SK-N-MC (cell line): ENCODE data around the gene NAA60.

Source experiments
- DNase-seq: peaks from one replicate; pipeline ENCODE4 v3.0.0-alpha.2; 2011; ENCODE audit warnings: low read depth, low spot score
- H3K27ac ChIP-seq: fragments of 200-600 bp; sonication (generic); 2 replicates; pipeline ENCODE4 v1.5.1; 2016; ENCODE audit warnings: mixed run types
- H3K36me3 ChIP-seq: fragments of 200-600 bp; sonication (generic); 2 replicates; pipeline ENCODE4 v1.6.1; 2017; ENCODE audit warnings: antibody characterized with exemption, low read length, mixed read lengths; ENCODE audit not compliant: insufficient read depth
- H3K4me3 ChIP-seq: fragments of 200-600 bp; sonication (generic); 2 replicates; pipeline ENCODE4 v1.5.1; 2016
- H3K9ac ChIP-seq: fragments of 200-600 bp; sonication (generic); 2 replicates; pipeline ENCODE4 v1.8.0; 2017; ENCODE audit warnings: mixed run types, mixed read lengths; ENCODE audit not compliant: insufficient read length
- H3K9me3 ChIP-seq: fragments of 200-600 bp; sonication (generic); 2 replicates; pipeline ENCODE4 v1.6.1; 2017; ENCODE audit warnings: low read depth, mild to moderate bottlenecking, antibody characterized with exemption, low read length, moderate library complexity, mixed read lengths
- EZH2 ChIP-seq: fragments of 200-600 bp; sonication (generic); IDR thresholded peaks from one replicate; pipeline ENCODE4 v1.6.1; 2017; ENCODE audit warnings: antibody characterized with exemption
- FOXP2 ChIP-seq: optimal IDR thresholded peaks from 2 replicates; pipeline ENCODE3; 2011; ENCODE audit warnings: mild to moderate bottlenecking, moderate library complexity; ENCODE audit not compliant: insufficient read depth; ENCODE audit errors: extremely low read length, control extremely low read depth
- POLR2AphosphoS5 ChIP-seq: IDR thresholded peaks from 2 replicates; pipeline ENCODE4 v1.6.1; 2012; ENCODE audit warnings: mild to moderate bottlenecking, low read depth, low read length, borderline replicate concordance

Gene NAA60

DNA sequence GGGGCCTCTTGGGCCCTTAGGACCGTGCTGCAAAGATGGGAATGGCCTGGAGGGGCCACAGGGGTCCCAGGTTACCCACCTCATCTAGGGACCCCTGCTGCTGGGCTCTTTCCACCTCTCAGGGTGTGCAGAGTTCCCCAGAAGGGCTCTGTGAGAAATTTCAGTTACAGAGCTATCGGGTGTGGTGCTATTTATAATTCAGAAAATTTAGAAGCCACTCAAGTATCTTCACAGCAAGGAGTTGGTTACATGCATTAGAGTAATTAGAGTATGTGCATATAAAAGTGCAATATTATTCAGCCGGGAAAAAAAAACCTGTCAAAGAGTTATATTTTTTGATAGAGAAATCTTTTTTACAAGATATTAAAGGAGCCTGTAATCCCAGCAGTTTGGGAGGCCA lies 32.9 kb downstream of the NAA60 start:
- Histone ChIP-seq H3K9ac (no peak overlapping the region), H3K36me3 (peaks cover 6% of the 10 kb centered on the region; the same call in 1 of the 2 replicates), H3K4me3 (no peak overlapping the region), H3K27ac (no peak overlapping the region), H3K9me3 (no peaks in the 10 kb centered on the region)
- no peak for DNase-seq
- no peak for TF ChIP-seq POLR2AphosphoS5
- no peak for TF ChIP-seq FOXP2
- no peak for TF ChIP-seq EZH2

DNA sequence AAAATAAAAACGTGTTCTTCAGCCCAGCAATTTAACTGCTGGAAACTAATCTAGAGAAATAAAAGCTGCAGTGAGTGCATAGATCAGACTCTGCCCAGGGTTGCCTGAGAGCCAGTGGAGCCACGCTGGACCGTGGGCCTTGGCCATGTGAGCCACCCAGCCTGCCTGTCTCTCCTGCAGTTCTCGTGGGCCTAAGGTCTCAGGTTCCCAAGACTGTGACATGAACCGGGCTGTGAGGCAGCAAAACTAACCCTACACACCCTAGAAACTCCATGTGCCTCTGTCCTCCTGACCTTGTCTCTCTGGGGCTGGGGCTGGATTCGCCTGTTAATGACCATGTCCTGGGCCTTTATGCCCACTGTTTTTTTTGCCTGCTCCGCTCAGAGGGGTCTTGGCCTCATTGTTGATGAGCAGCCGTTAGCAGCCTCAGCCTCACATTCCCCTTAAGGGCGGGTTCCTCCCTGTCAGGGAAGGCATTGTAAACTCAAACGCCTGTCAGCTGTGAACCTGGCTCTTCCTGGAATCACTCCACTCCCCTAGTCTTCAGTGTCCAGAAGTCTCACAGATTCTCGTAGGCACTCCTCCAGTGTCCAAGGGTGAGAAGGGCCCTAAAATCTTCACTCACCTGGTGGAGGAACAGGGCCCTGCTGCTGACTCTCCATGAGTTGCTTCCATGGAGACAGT lies 34.9 kb downstream of the NAA60 start:
- Histone ChIP-seq H3K4me3 (no peak overlapping the region), H3K9me3 (no peaks in the 10 kb centered on the region), H3K9ac (no peak overlapping the region), H3K36me3 (peaks cover 24% of the 10 kb centered on the region; the same call in 1 of the 2 replicates), H3K27ac (no peak overlapping the region)
- no peak for DNase-seq
- TF ChIP-seq POLR2AphosphoS5 = no peak
- TF ChIP-seq FOXP2 = no peak
- TF ChIP-seq EZH2 = no peak

DNA sequence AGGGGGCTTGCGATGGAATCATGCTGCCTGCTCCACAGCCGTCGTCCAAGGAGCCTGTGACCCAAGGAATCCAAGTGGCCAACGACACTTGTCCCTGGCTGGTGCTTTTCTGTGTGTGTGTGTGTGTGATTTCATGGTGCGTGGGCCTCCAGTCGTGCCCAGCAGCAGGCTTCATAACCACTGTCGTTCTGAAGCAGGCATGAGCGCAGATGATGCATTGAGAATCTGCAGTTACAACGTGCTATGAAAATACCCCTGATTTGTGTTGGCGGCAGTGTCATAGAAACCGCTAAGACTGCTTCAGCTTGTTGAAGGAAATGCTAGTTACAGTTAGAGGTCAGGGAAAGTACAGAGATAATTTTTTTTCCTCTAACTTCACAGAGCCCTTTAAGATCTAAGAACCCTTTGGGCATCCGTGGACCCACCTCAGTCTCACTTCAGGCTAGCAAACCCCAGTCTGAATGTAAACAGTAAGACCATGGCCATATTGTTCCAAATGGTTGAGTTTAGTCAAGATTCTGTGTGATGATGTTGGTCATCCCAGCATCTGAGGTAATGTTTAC lies 36.3 kb downstream of the NAA60 start:
- no peaks in the 10 kb centered on the region for H3K9me3 ChIP-seq
- no peak overlapping the region for H3K4me3 ChIP-seq
- H3K27ac ChIP-seq = no peak overlapping the region
- DNase-seq = no peak
- TF ChIP-seq EZH2 (no peak), POLR2AphosphoS5 (no peak), FOXP2 (no peak)
- no peak overlapping the region for H3K9ac ChIP-seq
- H3K36me3 ChIP-seq = peaks cover 37% of the 10 kb centered on the region; the same call in 1 of the 2 replicates

DNA sequence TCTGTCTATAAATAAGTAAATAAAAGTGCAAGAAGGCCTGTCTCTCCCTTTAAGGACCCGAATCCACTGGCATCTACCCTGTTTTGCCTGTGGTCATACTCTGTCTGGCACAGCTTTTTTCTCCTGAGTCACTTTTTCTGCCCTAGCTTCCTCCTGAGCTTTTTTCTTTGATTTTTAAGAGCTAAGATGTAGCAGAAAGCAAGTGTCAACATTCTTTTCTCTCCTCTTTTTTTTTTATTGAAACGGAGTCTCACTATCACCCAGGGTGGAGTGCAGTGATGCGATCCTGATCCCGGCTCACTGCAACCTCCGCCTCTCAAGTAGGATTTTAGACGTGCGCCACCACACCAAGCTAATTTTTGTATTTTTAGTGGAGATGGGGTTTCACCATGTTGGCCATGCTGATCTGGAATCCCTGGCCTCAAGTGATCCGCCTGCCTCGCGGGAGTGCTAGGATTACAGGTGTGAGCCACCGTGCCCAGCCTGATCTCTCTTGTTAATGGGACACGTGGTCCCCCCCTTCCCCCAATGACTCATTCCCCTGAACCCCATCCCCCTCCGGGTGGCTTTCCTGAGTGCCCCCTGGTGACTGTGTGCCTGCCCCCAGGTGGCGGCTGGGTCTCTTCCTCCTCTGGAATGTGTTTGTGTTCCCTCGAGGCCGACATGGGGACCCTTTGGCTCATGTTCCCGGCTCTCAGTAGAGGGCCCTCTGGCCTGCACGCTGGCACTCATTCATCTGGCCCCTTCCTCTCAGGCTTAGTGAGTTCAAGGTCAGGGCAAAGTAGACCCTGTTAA lies 37.6 kb downstream of the NAA60 start:
- no peak for DNase-seq
- Histone ChIP-seq H3K9ac (no peak overlapping the region), H3K36me3 (peaks cover 45% of the 10 kb centered on the region; the same call in 1 of the 2 replicates)

DNA sequence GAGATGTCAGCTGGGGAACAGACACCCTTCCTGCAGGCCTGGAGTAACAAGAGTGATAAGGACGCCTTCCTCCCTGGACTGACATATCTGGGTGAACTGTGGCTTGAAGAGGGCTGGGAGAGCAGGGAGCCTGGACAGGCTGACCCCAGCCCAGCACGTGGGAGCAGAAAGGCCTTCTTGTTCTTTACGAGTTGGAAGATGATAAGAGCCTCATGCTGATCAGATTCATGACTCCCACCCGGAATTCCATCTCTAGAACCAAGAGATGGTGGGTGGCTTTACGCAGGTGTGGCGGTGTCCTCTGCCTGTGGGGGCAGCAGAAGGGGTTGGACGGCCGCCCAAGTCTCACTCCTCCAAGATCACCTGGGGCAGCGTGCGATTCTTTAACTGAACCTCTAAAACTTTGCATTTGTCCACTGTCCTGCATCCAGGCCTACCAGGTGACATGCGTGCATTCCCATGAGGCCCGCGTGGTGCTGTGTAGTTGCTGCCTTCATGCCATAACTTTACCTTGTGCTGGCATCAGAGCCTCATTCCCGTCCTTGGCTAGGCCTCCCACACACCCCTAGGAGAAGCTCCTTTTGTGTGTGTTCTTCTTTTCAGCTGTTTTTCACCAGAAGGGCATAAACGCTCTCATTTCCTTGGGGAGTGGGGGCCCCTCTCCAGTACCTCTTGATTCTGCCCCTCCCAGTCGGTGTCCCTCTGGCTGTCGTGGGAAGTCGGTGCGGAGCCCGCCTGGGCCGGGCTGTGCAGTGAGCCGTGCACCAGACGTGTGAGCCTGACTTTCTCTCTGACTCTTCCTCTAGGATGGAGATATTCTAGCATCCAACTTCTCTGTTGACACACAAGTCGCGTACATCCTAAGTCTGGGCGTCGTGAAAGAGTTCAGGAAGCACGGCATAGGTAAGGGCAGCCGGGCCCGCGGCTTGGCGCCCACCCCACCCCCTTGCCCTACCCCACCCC lies 38.5 kb downstream of the NAA60 start:
- DNase-seq = no peak
- 0 out of 2 replicates have a peak overlapping the region, but pooled peaks have one; percentile 13 for H3K27ac ChIP-seq
- TF ChIP-seq POLR2AphosphoS5 (no peak), FOXP2 (no peak), EZH2 (no peak)

More for the DNA sequence above, 37.6 kb downstream of the NAA60 start:
- H3K27ac ChIP-seq = peak overlapping the region; percentile 46; the same call in 1 of the 2 replicates
- TF ChIP-seq EZH2 (no peak), POLR2AphosphoS5 (no peak), FOXP2 (no peak)
- H3K4me3 ChIP-seq = no peak overlapping the region
- no peaks in the 10 kb centered on the region for H3K9me3 ChIP-seq

DNA sequence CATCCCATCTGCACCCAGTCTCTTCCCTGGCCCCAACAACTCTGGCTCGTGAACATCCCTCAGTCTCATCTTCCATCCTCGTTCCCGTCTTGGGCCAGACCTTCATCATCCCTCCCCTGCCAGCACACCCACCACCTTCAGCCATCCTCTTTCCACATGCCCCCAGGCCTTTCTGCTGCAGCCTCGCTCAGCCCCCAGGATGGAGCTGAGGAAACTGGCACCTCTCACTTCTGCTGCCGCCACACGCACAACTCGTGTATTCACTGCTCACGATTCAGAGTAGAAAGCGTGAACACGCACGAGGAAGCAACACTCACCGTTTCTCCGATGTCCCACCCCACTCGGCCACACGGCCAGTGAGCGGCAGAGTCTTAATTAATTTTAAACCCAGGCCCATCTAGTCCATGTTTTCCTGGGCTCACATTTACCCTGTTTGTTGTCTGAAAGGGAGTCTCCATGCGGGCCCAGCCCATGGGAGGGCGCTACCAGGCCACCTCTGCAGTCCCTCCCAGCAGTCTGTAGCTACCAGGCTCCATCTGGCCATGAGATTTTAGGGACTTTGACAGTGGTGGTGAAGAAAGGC lies 39.3 kb downstream of the NAA60 start:
- DNase-seq = no peak
- Histone ChIP-seq H3K4me3 (no peak overlapping the region), H3K27ac (no peak overlapping the region), H3K36me3 (peaks cover 45% of the 10 kb centered on the region; the same call in 1 of the 2 replicates), H3K9me3 (no peaks in the 10 kb centered on the region), H3K9ac (no peak overlapping the region)
- no peak for TF ChIP-seq FOXP2
- TF ChIP-seq EZH2 = no peak
- TF ChIP-seq POLR2AphosphoS5 = no peak

More for the DNA sequence above, 38.5 kb downstream of the NAA60 start:
- Histone ChIP-seq H3K36me3 (peaks cover 45% of the 10 kb centered on the region; the same call in 1 of the 2 replicates), H3K9ac (no peak overlapping the region), H3K4me3 (no peak overlapping the region), H3K9me3 (no peaks in the 10 kb centered on the region)

DNA sequence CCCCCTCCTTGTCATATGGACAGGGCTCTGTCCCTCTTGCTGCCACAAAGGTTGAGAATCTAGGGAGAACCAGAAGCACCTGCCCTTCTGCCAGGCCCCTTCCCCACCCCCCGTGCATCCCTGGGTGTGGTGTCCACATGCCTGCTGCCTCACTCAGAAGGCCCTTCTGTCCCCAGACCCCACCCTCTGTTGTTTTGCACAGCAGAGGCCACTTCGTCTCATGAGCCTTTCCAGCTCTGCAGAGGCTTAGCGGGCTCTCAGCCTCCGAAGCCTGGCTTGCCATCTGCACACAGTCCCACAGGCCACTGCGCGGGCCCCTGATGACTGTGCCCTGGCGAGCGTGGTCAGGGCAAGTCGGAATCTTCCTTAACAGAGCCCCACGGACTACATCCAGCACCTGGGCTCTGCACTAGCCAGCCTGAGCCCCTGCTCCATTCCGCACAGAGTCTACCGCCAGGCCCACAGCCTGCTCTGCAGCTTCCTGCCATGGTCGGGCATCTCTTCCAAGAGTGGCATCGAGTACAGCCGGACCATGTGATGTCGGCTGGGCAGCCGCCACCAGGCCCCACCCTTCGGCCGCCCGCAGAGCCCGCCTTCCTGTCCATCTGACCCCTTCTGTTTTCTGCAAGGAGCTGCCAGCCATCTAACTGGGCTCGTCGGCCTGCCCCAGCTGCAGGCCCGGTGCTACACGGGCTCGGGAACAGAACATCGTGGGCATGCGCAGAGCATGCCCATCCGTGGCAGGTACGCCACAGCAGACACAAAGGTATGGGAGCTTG lies 41.0 kb downstream of the NAA60 start:
- H3K9me3 ChIP-seq = no peaks in the 10 kb centered on the region
- H3K36me3 ChIP-seq = peaks cover 45% of the 10 kb centered on the region; the same call in 1 of the 2 replicates
- no peak overlapping the region for H3K27ac ChIP-seq
- H3K9ac ChIP-seq = no peak overlapping the region
- no peak overlapping the region for H3K4me3 ChIP-seq
- DNase-seq = no peak
- no peak for TF ChIP-seq POLR2AphosphoS5
